C4-2B (cell line): ENCODE measurements around the gene NLGN1.

ENCODE experiments used
- CTCF ChIP-seq: fragments of 450-650 bp; conservative IDR thresholded peaks from 2 replicates; pipeline ENCODE4 v1.5.1; 2017; ENCODE audit warnings: mild to moderate bottlenecking
- ZFX ChIP-seq: fragments of 450-650 bp; IDR thresholded peaks from 2 replicates; pipeline ENCODE4 v1.6.1; 2017

- TF ChIP-seq CTCF (no peak), ZFX (no peak)
Observed at GRCh38 chr3:174191895-174192294, 794.4 kb downstream of the NLGN1 start.
